RCC 7860 (cell line): Measurements from ENCODE around the gene APBB1IP.
A peak's percentile ranks its signal among the peaks of the same experiment; 100 is the strongest.
"Not testable (repeated sequence)": the region's sequence is repeated elsewhere in the genome, so short reads cannot be mapped to it uniquely, and the experiment has no call there.

Experiments used
- DNase-seq: peaks from one replicate; pipeline ENCODE4 v3.0.0-alpha.2; 2015; ENCODE audit warnings: low spot score
- FAIRE-seq: peaks from 2 replicates; lab custom pipeline; 2012; peaks lifted over from hg19 to GRCh38; lab: Jason Lieb, UNC

The APBB1IP gene

DNA sequence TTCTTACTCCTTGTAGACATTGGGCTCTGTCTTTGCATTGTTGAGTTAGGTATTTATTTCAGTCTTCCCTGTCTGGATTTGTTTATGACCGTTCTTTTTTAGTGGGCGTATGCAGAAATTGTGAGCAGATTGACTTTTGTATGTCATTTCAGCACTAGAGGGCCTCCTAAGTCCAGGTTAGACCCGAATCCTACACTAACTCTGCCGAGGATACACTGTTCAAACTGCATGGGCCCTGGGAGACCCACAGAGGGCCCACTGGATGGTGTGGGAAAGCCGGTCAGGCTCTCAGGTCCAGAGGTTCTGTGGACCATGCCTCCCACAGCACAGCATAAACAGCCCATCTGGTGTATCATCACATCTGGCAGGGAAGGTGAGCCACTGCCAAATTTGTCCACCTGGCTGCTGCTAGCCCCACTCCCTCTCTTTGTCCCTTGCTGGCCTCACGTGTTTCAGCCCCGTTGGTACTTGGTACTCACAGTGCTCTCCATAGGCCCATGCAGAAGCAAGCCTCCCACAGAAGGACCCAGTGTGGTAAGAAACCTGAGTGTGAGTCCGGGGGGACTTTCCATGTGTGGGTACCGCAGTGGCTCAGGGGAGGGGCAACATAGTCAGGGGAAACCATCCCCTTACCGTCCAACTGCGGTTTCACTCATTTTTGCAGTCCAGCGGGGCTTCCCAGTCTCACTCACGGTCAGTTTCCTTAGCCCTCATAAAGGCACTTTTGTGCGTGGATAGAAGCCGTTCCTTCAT lies 112.8 kb downstream of the APBB1IP start:
- FAIRE-seq = no peak
- DNase-seq = no peak

DNA sequence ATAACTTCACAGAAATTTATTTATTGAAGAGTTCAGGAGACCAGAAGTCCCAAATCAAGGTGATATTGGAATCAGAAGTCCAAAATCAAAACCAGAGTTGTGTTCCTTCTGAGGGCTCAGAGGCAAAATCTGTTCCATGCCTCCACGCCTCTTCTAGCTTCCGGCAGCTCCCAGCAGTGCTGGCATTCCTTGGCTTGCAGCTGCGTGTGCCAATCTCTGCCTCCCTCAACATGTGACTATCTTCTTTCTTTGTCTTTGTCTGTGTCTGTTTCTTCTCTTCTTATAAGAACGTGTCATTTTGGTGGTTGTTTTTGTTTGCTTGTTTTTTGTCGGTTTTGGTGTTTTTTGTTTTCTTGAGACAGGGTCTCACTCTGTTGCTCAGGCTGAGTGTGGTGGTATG lies 116.1 kb downstream of the APBB1IP start:
- FAIRE-seq = no peak
- no peak for DNase-seq

DNA sequence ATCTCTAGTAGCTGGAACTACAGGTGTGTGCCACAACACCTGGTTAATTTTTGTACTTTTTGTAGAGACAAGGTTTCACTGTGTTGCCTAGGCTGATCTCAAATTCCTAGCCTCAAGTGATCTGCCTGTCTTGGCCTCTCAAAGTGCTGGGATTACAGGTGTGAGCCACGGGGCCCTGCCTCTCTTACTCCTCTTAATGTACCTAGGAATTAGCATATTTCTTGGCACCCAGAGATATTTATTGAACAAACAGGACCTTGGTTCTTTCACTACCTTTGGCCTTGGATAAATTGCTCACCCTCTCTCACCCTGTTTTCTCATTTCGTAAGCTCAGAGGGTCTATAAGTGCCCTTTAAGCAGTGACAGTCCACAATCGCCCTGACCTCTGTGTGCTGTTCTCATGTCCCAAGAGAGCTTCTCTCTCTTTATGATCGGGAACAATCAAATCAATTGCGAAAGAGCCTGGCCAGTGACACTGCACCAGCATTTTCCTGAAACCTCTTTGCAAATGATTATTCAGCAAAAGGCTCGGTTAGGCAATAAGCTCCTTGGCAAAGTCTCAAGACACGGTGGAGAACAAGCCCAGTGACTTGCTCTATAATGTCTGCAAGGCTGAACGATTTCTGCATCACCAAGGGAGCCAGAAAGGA lies 117.7 kb downstream of the APBB1IP start:
- FAIRE-seq (peak; percentile 60), DNase-seq (peak; percentile 44)

DNA sequence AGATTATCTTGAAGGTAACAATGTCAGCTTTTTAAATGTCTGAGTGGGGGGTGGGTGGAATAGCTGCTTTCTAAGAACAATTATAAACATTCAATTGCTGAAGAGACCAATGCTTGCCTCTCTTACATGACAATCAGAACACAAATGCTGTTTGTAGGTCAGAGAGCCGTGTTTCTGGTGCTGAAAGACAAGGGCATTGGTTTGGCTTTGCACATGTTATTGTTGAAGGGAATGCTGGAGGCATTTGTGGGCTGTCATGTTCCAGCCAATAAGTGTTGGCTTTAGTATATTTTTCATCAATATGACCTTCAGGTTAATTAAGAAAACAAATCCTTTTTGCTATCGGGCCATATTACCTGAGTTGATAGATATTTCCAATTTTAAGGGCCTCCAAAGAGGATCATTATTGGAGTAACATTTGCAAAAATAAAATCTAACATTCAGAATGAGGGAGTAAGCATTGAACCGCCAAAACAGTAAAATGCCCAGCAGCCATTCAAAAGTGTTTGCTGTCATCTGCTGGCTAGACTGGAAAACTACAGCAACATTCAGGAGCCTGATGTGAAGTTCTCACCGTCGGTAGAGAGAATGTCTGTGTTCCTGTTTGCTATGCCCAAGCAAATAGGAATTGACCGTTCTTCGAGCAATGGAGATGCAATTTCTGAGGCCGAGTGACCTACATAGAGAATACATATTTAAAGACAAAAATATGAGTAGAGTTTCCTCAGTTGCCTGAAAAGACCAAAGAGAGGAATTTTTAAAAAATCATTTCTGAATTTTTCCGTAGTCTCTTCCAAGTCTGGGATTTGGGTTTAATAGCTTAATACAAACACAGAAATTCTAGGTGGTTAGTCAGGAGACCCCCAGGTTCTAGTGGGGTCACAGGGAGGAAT lies 118.9 kb downstream of the APBB1IP start:
- FAIRE-seq = no peak
- DNase-seq = peak; percentile 31

DNA sequence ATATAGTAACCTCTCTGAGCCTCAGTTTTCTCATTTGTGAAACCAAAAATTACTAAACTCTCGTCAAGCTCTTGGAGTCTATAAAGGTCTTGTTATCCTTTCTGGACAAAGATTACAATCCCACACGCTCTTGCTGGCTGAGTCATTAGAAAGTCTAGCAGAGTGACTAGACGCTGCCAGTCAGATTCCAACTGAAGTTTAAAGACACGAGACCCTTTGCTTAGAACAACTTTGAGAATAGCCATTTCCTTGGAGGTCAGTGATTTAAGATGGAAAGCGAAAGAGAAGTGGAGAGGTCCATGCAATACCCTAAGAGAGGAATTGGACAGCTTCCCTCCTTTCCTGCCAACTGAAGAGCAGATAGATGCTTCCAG lies 119.5 kb downstream of the APBB1IP start:
- no peak for DNase-seq

DNA sequence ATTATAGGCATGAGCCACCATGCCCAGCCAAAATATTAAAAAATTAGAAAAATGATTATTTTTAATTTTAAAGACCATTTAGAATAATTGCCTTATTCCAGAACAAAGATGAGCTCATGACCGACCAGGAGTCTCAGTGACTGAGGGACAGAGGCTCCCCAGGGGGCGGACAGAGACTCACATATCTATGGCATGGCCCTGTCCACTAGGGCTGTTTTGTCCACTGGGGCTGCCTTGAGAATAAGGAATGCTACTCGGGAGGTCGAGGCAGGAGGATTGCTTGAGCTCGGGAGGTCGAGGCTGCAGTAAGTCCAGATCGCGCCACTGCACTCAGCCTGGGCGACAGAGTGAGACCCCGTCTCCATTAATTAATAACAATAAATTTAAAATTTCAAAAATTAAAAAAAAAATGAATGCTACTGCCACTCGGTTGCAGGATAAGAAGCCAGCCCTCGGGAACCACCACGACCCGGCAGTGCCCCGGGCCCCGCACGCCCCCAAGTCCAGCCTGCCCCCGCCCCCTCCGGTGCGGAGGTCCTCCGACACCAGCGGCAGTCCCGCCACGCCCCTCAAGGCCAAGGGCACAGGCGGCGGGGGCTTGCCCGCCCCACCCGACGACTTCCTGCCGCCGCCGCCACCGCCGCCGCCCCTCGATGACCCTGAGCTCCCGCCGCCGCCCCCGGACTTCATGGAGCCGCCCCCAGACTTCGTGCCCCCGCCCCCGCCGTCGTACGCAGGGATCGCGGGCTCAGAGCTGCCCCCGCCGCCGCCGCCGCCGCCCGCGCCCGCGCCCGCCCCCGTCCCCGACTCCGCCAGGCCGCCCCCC lies 128.6 kb downstream of the APBB1IP start:
- DNase-seq (no peak), FAIRE-seq (no peak)

More for the DNA sequence above, 119.5 kb downstream of the APBB1IP start:
- FAIRE-seq = no peak

DNA sequence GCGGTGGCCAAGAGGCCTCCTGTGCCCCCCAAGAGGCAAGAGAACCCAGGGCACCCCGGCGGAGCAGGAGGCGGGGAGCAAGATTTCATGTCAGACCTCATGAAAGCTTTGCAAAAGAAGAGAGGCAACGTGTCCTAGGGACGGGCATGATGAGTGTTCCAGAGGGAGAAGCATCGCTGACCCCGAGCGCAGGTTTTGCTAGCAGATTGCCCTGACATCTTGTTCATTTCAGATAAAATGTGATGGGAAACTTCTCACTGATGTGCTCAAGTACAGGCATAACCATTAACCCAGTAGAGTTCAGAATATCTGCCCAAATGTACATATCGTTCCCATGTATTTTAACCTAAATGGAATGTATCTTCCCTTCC lies 129.2 kb downstream of the APBB1IP start:
- no peak for FAIRE-seq
- DNase-seq = no peak

DNA sequence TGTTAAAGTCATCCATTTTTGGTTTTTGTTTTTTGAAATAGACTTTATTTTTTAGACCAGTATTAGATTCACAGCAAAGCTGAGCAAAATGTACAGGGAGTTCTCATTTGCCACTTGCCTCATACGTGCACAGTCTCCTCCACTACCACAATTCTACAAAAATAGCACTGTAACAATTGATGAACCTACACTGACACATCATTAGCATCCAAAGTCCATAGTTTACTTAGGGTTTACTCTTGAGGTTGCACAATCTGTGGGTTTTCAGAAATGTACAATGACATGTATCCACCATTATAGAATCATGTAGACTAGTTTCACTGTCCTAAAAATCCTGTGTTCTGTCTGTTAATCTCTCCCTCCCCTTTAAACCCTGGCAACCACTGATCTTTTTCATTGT lies 133.5 kb downstream of the APBB1IP start:
- DNase-seq (no peak), FAIRE-seq (no peak)

DNA sequence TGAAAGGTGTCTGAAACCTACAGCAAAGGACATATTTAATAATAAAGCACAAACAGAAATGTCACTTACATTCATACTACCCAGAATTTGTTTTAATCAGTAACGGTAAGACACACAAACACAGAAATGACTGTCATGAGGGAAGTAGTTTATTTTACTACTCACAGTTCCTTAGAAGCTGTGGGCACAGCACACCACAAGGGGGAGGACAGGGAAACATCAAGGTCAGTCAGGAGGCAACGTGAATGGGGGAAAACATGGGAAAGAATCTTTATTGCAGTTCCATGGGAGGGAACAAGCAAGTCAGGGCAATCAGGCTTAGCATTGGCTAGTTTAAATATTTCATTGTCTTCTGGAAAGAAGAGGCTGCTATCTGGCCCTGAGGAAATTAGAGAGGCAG lies 135.5 kb downstream of the APBB1IP start:
- FAIRE-seq (no peak), DNase-seq (no peak)

DNA sequence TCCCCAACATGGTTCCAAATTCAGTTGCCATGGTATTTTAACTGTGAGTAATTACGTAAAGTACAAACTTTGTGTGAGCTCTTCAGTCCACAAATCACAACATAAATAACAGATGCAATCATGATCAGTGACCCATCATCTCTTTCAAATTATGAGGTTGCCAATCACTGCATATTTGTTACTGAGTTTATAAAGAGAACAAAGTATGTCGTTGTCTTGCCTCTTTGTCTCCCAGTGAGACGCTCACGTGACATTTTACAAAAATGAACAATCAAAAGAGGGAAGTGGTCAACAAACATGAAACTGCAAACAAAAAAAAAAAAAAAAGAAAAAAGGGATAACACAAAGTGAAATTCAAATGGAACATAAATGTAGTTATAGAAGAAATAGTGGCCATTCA lies 136.6 kb downstream of the APBB1IP start:
- FAIRE-seq = no peak

DNA sequence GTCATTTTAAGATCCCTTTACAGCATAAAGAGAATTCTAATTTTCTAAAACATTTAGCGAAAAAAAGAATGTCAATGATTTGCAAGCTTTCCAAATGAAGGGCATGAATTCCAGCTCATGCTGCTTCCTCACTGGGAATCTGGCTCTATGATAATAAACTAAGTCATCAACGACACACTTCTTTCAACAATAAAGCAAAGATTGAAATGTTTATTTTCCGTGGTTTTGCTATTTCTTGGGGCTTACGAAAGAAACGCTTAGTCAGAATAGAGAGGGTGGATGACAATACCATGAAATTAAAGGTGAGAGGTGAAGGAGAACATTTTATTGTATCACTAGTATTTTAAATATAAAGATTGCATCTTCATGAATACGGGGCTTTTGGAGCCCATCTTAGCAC lies 140.2 kb downstream of the APBB1IP start:
- FAIRE-seq, DNase-seq: not testable (repeated sequence)

More for the DNA sequence above, 136.6 kb downstream of the APBB1IP start:
- no peak for DNase-seq

DNA sequence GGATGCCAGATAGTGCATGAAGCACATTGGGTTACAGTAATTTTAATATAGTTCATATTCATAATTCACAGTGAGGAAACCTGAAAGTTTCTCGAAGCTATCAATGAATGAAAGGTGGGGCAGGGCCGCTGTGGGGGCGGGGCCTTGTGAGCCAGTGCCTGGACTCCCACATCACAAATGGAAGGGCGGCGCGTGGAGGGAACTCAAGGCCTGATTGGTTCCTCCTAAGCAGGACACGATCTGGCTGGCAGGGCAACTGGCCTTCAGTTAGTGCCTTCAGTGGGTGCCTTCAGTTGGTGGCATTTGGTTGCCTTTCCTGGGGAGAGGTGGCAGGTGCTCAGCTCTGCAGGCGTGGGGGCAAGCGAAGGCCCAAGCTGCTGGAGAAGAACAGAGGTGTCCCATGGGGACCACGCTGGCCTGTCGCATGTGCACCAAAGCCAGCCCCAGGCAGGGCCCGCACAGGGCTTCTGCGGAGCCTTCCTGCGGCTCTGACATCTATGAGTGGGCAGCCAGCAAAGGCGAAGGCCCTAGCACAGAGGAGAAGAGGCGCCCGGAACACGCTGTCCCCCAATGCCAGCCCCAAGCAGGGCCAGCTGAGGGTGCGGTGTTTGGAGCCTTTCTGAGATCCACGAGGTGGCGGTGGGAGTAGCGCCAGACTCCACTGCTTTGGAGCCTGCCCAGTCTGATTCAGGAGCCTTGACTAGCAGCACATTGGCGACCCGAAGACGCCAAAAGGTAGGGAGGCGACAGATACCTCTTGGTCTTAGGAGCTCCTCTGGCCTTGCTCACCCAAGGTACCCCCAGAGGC lies 141.3 kb downstream of the APBB1IP start:
- no peak for FAIRE-seq

DNA sequence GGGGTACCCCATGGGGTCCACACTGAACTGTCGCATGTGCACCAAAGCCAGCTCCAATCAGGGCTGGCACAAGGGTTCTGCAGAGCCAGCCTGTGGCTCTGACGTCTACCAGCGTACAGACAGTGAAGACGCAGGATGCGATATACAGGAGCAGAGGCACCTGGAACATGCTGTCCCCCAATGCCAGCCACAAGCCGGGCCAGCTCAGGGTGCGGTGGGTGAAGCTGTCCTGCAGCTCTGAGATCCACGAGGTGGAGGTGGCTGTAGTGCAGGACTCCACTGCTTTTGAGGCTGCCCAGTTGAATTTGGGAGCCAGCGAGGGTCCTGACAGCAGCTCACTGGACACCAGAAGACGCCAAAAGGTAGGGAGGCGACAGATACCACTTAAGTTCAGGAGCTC lies 148.1 kb downstream of the APBB1IP start:
- no peak for DNase-seq
- FAIRE-seq = no peak

More for the DNA sequence above, 141.3 kb downstream of the APBB1IP start:
- no peak for DNase-seq

DNA sequence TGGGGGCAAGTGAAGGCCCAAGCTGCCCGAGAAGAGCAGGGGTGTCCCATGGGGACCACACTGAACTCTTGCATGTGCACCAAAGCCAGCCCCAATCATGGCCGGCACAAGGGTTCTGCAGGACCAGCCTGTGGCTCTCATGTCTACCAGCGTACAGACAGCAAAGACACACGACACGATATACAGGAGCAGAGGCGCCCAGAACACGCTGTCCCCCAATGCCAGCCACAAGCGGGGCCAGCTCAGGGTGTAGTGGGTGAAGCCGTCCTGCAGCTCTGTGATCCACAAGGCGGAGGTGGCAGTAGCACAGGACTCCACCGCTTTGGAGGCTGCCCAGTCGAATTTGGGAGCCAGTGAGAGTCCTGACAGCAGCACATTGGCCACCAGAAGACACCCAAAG lies 150.5 kb downstream of the APBB1IP start:
- no peak for FAIRE-seq
- DNase-seq = no peak

DNA sequence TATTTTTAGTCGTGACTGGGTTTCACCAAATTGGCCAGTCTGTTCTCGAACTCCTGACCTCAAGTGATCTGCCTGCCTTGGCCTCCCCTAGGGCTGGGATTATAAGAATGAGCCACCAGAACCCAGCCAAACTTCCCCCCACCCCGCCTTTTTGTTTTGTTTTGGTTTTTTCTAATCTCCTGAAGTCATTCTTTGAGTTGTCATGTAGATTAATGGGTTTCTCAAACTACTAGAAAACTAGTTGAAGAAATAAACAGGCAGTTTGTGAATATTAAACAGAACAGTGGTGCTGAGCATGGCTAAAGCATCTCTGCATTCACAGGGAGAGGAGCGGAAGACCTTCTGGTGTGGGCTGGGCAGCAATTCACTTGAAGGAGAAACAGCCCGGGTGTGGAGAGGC lies 151.7 kb downstream of the APBB1IP start:
- not testable (repeated sequence) for DNase-seq, FAIRE-seq

DNA sequence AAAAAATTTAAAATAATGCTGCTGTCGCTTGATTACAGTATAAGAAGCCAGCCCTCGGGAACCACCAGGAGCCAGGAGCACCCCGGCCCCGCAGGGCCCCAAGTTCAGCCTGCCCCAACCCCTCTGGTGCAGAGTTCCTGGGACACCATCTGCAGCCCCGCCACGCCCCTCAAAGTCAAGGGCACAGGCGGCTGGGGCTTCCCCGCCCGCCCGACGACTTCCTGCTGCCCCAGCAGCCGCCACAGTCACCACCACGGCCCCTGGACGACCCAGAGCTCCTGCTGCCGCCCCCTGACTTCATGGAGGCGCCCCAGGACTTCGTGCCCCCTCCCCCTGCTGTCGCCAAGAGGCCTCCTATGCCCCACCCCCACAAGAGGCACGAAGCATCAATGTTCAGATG lies 155.8 kb downstream of the APBB1IP start:
- no peak for DNase-seq
- no peak for FAIRE-seq

DNA sequence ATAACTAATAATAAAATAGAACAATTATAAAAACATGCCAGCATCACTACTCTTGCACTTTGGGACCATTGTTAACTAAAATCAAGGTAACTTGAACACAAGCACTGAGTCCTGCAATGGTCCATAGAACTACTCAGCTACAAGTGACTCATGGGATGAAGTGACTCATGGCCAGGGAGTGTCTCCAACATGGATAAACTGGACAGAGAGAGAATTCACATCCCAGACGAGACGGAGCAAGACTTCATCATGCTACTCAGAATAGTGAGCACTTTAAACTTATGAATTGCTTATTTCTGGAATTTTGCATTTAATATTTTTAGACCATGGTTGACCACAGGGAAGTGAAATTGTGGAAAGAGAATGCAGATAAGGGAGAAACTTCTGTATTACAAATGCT lies 165.1 kb downstream of the APBB1IP start:
- not testable (repeated sequence) for DNase-seq
- peak; percentile 98 for FAIRE-seq

DNA sequence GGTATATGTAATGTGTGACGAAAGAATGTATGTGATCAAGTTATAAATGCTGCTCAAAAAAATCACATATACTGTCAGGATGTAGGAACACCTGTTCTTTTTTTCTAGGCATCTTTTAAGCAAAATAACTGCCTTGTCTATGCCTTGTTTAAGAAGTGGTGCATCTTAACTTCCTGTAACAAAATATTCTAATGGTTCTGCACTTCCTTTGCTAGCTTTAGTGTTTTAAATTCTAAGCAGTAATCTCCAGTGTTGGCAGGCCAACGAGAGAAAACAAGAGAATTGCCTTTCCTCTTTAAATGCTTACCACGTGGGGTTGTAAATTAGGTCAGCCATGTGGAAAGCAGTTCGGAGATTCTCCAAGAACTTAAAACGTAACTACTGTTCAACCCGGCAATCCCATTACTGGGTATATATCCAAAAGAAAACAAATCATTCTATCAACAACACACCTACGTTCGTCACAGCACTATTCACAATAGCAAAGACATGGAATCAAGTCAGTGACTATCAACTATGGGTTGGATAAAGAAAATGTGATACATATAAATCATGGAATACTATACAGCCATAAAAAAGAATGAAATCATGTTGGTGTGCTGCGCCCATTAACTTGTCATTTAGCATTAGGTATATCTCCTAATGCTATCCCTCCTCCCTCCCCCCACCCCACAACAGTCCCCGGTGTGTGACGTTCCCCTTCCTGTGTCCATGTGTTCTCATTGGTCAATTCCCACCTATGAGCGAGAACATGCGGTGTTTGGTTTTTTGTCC lies 166.4 kb downstream of the APBB1IP start:
- FAIRE-seq, DNase-seq: not testable (repeated sequence)

DNA sequence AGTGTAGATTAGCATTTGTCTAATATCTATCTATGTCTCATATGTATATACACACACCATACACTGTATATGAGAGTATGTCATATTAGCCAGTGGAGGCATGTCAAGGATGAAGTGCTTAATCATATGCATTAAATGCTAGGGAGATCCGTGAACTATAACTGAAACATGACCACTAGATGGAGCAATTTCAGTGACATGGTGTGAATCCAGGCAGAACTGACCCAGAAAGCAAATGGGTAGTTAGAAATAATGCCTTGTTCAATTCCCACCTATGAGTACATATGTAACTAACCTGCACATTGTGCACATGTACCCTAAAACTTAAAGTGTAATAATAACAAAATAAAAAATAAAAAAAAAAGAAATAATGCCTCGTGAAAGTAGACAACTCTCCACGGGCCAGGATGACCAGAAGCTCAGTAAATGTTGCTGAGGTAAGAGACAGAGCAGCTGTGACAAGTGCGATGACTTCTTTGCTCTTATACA lies 168.3 kb downstream of the APBB1IP start:
- FAIRE-seq = peak; percentile 86
- DNase-seq = not testable (repeated sequence)
